Natural killer cell (primary cell): Measurements from ENCODE around the gene PSMB11. TPM values are rescaled to one million over a fixed set of nuclear protein-coding genes. Genes with fewer than 3 reads are reported as not detected.

Experiments
- ATAC-seq, 3 donors: fragments of 150-1000 bp in 2 of 3; fragments of 200-7000 bp in 1 of 3; cut with Tn5 transposase; 1 replicate in 1 of 3; 2 replicates in 2 of 3; pipeline ENCODE4 v1.10.0; 2021; ENCODE audit warnings: mild to moderate bottlenecking in 2 of 3, moderate library complexity in 2 of 3
- DNase-seq, 2 donors: peaks; one replicate each; pipeline versions ENCODE4 v3.0.0 to v3.0.0-alpha.2; 2013 to 2021; ENCODE audit warnings: mixed read lengths in 1 of 2
- H3K27ac ChIP-seq: one replicate; pipeline ENCODE4 v1.5.1; 2013; ENCODE audit warnings: mild to moderate bottlenecking, low read length
- H3K27me3 ChIP-seq: one replicate; pipeline ENCODE4 v1.6.1; 2013; ENCODE audit warnings: low read length; ENCODE audit not compliant: control insufficient read depth, insufficient read depth
- H3K36me3 ChIP-seq: one replicate; pipeline ENCODE4 v1.6.1; 2013; ENCODE audit warnings: low read length; ENCODE audit not compliant: control insufficient read depth, insufficient read depth
- H3K4me1 ChIP-seq: one replicate; pipeline ENCODE4 v1.6.1; 2013; ENCODE audit warnings: low read length; ENCODE audit not compliant: control insufficient read depth, insufficient read depth
- H3K4me3 ChIP-seq: one replicate; pipeline ENCODE4 v1.5.1; 2013; ENCODE audit warnings: low read length
- H3K9me3 ChIP-seq: one replicate; pipeline ENCODE4 v1.6.1; 2013; ENCODE audit warnings: low read length; ENCODE audit not compliant: control insufficient read depth, insufficient read depth
- H3K27ac Mint-ChIP-seq, 2 donors: one replicate each; pipeline ENCODE4 v1.8.0; 2022; ENCODE audit warnings: mild to moderate bottlenecking in 2 of 2, mixed read lengths in 2 of 2, moderate library complexity in 1 of 2
- H3K27me3 Mint-ChIP-seq, 2 donors: one replicate each; pipeline ENCODE4 v1.8.0; 2022; ENCODE audit warnings: low read depth in 2 of 2, mixed read lengths in 2 of 2
- H3K36me3 Mint-ChIP-seq: one replicate; pipeline ENCODE4 v1.8.0; 2022; ENCODE audit warnings: mixed read lengths
- H3K4me1 Mint-ChIP-seq, 2 donors: one replicate each; pipeline ENCODE4 v1.8.0; 2022; ENCODE audit warnings: mixed read lengths in 2 of 2
- H3K4me3 Mint-ChIP-seq: one replicate; pipeline ENCODE4 v1.8.0; 2022; ENCODE audit warnings: mild to moderate bottlenecking, moderate library complexity, mixed read lengths
- H3K9me3 Mint-ChIP-seq, 2 donors: one replicate each; pipeline ENCODE4 v1.8.0; 2022; ENCODE audit warnings: mixed read lengths in 2 of 2
- WGBS: methylation state at CpG from one replicate; pipeline ENCODE4 v1.1.7; 2013; ENCODE audit warnings: missing lambda C conversion rate; ENCODE audit not compliant: insufficient coverage; 5-methylcytosine and 5-hydroxymethylcytosine counted together
- intact Hi-C: fragments of 100-400 bp; cut with micrococcal nuclease; formaldehyde crosslinking; loops from one replicate; pipeline ENCODE4 v1.14.2; 2022
- total RNA-seq, 4 donors: library from RNA; stranded (reverse); fragments of 120-200 nt in 1 of 4; gene quantifications; one replicate each; pipeline versions ENCODE4 v1.2.3 to v1.2.4, GENCODE V29; 2013 to 2022
- TF ChIP-seq, protein P1 (sequence below): fragments of 200-600 bp; IDR thresholded peaks from one replicate; pipeline ENCODE4 v1.8.0; 2022; ENCODE audit warnings: antibody characterized with exemption

PSMB11 gene
- total RNA-seq, 3 donors from 2014 or later (not counting 1 experiment from before 2014, with no cell fraction given), result not detected

DNA sequence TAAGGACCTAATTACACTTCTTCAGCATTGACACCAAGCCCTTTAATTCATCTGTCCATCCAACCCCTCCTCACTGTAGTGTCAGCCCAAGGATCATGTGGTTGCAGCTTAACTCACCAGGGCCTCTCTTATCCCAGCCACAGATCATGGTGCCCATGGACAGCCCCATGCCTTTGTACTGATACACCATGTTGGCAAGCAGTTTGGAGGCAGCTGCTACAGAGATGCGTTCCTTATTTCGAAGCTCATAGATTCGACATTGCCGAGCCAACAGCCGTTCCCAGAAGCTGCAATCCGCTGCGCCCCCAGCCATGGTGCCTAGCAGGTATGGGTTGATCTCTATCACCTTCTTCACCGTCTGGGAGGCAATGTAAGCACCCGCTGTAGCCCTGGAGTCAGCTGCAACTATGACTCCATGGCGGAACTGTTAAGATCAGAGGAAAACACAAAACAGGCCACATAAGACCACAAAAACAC is 8.7 kb upstream of the PSMB11 start:
- 92% methylated on average over 10 of the region's 10 CpGs for WGBS
- H3K9me3 ChIP-seq, result no peaks in the 10 kb centered on the region
- no peaks in the 10 kb centered on the region for H3K9me3 Mint-ChIP-seq
- no peak overlapping the region for H3K27ac ChIP-seq
- peaks cover 9% of the 10 kb centered on the region for H3K36me3 Mint-ChIP-seq
- H3K4me3 Mint-ChIP-seq, result peak overlapping the region; percentile 90
- H3K27me3 Mint-ChIP-seq, result no peaks in the 10 kb centered on the region
- DNase-seq (no peak), ATAC-seq (no peak)
- H3K4me1 Mint-ChIP-seq, result peaks cover 37 to 44% of the 10 kb centered on the region in 2 donors
- TF ChIP-seq, protein P1, sequence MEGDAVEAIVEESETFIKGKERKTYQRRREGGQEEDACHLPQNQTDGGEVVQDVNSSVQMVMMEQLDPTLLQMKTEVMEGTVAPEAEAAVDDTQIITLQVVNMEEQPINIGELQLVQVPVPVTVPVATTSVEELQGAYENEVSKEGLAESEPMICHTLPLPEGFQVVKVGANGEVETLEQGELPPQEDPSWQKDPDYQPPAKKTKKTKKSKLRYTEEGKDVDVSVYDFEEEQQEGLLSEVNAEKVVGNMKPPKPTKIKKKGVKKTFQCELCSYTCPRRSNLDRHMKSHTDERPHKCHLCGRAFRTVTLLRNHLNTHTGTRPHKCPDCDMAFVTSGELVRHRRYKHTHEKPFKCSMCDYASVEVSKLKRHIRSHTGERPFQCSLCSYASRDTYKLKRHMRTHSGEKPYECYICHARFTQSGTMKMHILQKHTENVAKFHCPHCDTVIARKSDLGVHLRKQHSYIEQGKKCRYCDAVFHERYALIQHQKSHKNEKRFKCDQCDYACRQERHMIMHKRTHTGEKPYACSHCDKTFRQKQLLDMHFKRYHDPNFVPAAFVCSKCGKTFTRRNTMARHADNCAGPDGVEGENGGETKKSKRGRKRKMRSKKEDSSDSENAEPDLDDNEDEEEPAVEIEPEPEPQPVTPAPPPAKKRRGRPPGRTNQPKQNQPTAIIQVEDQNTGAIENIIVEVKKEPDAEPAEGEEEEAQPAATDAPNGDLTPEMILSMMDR, result no peak
- H3K4me1 ChIP-seq, result peaks cover 18% of the 10 kb centered on the region
- intact Hi-C loops, result no loop called here
- peak overlapping the region; percentile 98 to 100 for H3K27ac Mint-ChIP-seq
- H3K4me3 ChIP-seq, result no peak overlapping the region
- H3K27me3 ChIP-seq, result no peaks in the 10 kb centered on the region
- peaks cover 22% of the 10 kb centered on the region for H3K36me3 ChIP-seq

- Histone ChIP-seq H3K27ac (peak overlapping the region; percentile 93), H3K36me3 (peaks cover 19% of the 10 kb centered on the region), H3K4me1 (peaks cover 17% of the 10 kb centered on the region), H3K9me3 (no peaks in the 10 kb centered on the region), H3K4me3 (peak overlapping the region; percentile 74), H3K27me3 (no peaks in the 10 kb centered on the region)
- DNase-seq (peak in 1 of 2 donors; percentile 32), ATAC-seq (no peak)
- Mint-ChIP-seq H3K27ac (peak overlapping the region; percentile 98 to 100), H3K9me3 (no peaks in the 10 kb centered on the region), H3K36me3 (peaks cover 9% of the 10 kb centered on the region), H3K4me1 (peaks cover 32 to 39% of the 10 kb centered on the region in 2 donors), H3K27me3 (no peaks in the 10 kb centered on the region), H3K4me3 (peak overlapping the region; percentile 90)
- TF ChIP-seq, protein P1, result no peak
- WGBS, result 37% methylated on average over 14 of the region's 17 CpGs
- intact Hi-C loops, result loop anchor here (1.0 to 2.0 kb wide), 3 partner anchors 27 to 105 kb away; partner anchors contain the start of genes ACIN1, C14orf119 and PRMT5
Observed at GRCh38 chr14:23033801-23034497, 8.1 kb upstream of the PSMB11 start.

DNA sequence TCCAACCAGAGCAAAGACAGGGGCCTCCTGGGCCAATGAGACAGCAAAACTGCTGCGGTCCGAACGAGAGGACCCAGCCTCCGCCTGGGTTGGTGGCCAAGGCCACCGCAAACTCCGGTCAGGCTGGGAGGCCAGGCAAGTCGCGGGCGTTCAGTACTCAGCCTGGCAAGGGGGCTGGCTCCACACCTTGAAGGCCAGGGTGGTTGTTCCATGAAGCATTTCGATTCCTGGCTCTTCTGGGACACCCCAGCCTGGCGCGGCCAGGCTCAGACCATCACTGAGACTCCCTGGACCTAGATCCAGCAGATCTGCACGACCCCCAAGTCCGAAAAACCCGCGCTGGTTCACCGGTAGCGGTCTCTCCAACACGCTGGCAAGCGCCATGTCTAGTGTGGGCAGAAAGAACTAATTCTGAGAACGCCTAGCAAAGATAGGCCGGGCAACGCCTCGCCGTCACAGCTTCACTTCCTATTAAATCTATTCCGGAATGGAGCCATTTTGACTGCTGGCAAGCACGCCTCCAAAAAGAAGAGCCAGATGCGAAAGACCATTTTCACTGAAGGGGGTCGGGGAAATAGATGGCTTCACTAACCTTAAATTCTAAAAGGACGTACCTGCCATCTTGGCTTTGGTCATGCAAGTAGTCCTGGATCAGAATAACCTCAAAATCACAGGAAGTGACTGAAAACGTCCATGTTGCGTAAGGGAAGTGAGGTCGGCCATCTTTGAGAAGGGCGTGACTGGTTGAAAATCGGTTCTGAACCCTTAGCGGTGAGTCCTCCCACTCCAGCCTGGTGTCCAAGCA is 7.3 kb upstream of the PSMB11 start, which contains the start of gene PSMB5:
PSMB5 (minus strand) TSS at position 403 of the 805 bp plus-strand sequence; CDS start at position 384, 19 bp downstream.
- WGBS, result under 1% methylated on average over 36 of the region's 36 CpGs
- no peaks in the 10 kb centered on the region for H3K27me3 Mint-ChIP-seq

More for the DNA sequence above, 7.3 kb upstream of the PSMB11 start, which contains the start of gene PSMB5:
- intact Hi-C loops, result loop anchor here (1.0 to 2.0 kb wide), 3 partner anchors 27 to 105 kb away; partner anchors contain the start of genes ACIN1, C14orf119 and PRMT5
- H3K27me3 ChIP-seq, result no peaks in the 10 kb centered on the region
- H3K4me3 ChIP-seq, result peak within 1 kb of the TSS; percentile 74
- peaks cover 14% of the 10 kb centered on the region for H3K36me3 ChIP-seq
- H3K27ac Mint-ChIP-seq, result peak within 1 kb of the TSS; percentile 98 to 100
- peak within 1 kb of the TSS; percentile 90 for H3K4me3 Mint-ChIP-seq
- peaks cover 15% of the 10 kb centered on the region for H3K4me1 ChIP-seq
- DNase-seq, result peak; percentile 76 to 96
- H3K9me3 ChIP-seq, result no peaks in the 10 kb centered on the region
- peak; percentile 93 to 98 (median 94) for ATAC-seq
- peaks cover 9% of the 10 kb centered on the region for H3K36me3 Mint-ChIP-seq
- TF ChIP-seq, protein P1, result no peak
- no peaks in the 10 kb centered on the region for H3K9me3 Mint-ChIP-seq
- H3K4me1 Mint-ChIP-seq, result peaks cover 25 to 32% of the 10 kb centered on the region in 2 donors
- H3K27ac ChIP-seq, result peak within 1 kb of the TSS; percentile 93
